H1 (cell line): Measurements from ENCODE around the gene BANF1. TPM values are rescaled to one million over a fixed set of nuclear protein-coding genes. Genes with fewer than 3 reads are reported as not detected.
A peak's percentile ranks its signal among the peaks of the same experiment; 100 is the strongest.

ENCODE experiments used
- ATF2 ChIP-seq: IDR thresholded peaks from 2 replicates; pipeline ENCODE4 v1.6.1; 2012; ENCODE audit warnings: low read length, inconsistent platforms
- BACH1 ChIP-seq: IDR thresholded peaks from 2 replicates; pipeline ENCODE4 v1.6.1; 2012; ENCODE audit warnings: low read length, improper control_type of control experiment
- BCL11A ChIP-seq, 2 experiments: IDR thresholded peaks; one replicate each; pipeline ENCODE4 v1.6.1; 2011; ENCODE audit warnings: low read depth in 2 of 2, low read length in 2 of 2, mild to moderate bottlenecking in 2 of 2
- CBX8 ChIP-seq: fragments of 300-800, 300-1000 bp; sonication (generic); IDR thresholded peaks from 2 replicates; pipeline ENCODE4 v1.7.1; 2016; ENCODE audit warnings: low read depth, low read length, borderline replicate concordance
- CHD2 ChIP-seq: IDR thresholded peaks from 2 replicates; pipeline ENCODE4 v1.6.1; 2012; ENCODE audit warnings: low read length, improper control_type of control experiment
- CHD7 ChIP-seq: fragments of 300-600 bp; sonication (generic); IDR thresholded peaks from 2 replicates; pipeline ENCODE4 v1.7.1; 2012; ENCODE audit warnings: low read length, moderate library complexity, mild to moderate bottlenecking, inconsistent platforms; ENCODE audit not compliant: insufficient replicate concordance
- KDM4A ChIP-seq: IDR thresholded peaks from one replicate; pipeline ENCODE4 v1.7.1; 2012; ENCODE audit warnings: low read depth, mild to moderate bottlenecking, moderate library complexity, low read length, inconsistent platforms; ENCODE audit not compliant: severe bottlenecking
- RNF2 ChIP-seq: fragments of 200-900, 300-1000 bp; sonication (generic); IDR thresholded peaks from 2 replicates; pipeline ENCODE4 v1.7.1; 2016; ENCODE audit warnings: borderline replicate concordance, low read depth, mild to moderate bottlenecking, antibody characterized with exemption, low read length; ENCODE audit not compliant: poor library complexity, severe bottlenecking; ENCODE audit errors: missing control alignments
- polyA plus RNA-seq, 7 experiments: library from polyadenylated mRNA; depleted of rRNA in 3 of 7; stranded (reverse) in 5 of 7; unstranded in 2 of 7; fragments of >200 nt in 5 of 7; fragments of 200-250 nt in 2 of 7; gene quantifications; 1 replicate in 5 of 7; 2 replicates in 1 of 7; 4 replicates in 1 of 7; pipeline versions ENCODE4 v1.2.1 to v1.2.3, GENCODE V29; 2011 to 2013; ENCODE audit warnings: missing spikeins in 2 of 7, mixed read lengths in 2 of 7
- total RNA-seq: library from RNA; stranded (reverse); fragmentation: NEBNext Ultra II Directional; extraction: Animal tissue kit (Norgen Biotek cat#: 25700); gene quantifications from 2 replicates; pipeline ENCODE4 v1.2.1, GENCODE V29; 2021

Gene BANF1
- total and polyA plus RNA-seq, 2 of the 8 experiments (the other 6 are each of a cell fraction or from before 2014, with no cell fraction given): 330 to 467 TPM

- no peak for TF ChIP-seq CHD7
- TF ChIP-seq BACH1: 0 out of 2 replicates have a peak, but pooled peaks have one; percentile 4
- peak; percentile 93 for TF ChIP-seq CHD2
- TF ChIP-seq KDM4A: peak; percentile 74
- TF ChIP-seq BCL11A (IDR thresholded peaks at IDR 0.05; ENCODE audit: low read depth in 2 of 2, low read length in 2 of 2): no peak
- TF ChIP-seq ATF2: no peak
- no peak for TF ChIP-seq RNF2
- no peak for TF ChIP-seq CBX8
Observed at GRCh38 chr11:66001942-66002647, at the start of gene BANF1, which contains the start of gene EIF1AD (continued).
